HEK293 (cell line): ENCODE results near the gene NF2.

Experiments used
- FEZF1 ChIP-seq: fragments of 450-650 bp; formaldehyde crosslinking; IDR thresholded peaks from 2 replicates; pipeline ENCODE4 v1.5.1; 2016; ENCODE audit warnings: missing biosample characterization, missing genetic modification characterization
- GLI2 ChIP-seq: fragments of 450-650 bp; formaldehyde crosslinking; IDR thresholded peaks from 2 replicates; pipeline ENCODE4; 2017; ENCODE audit warnings: missing biosample characterization, missing genetic modification characterization, low read depth, borderline replicate concordance
- GLI4 ChIP-seq: fragments of 450-650 bp; formaldehyde crosslinking; IDR thresholded peaks from 2 replicates; pipeline ENCODE4 v1.5.1; 2016; ENCODE audit warnings: missing biosample characterization, missing genetic modification characterization
- HOXD13 ChIP-seq: sonication (generic); formaldehyde crosslinking; IDR thresholded peaks from 2 replicates; pipeline ENCODE4 v1.8.0; 2022; ENCODE audit warnings: missing genetic modification reagents, borderline replicate concordance
- KLF9 ChIP-seq: fragments of 450-650 bp; formaldehyde crosslinking; IDR thresholded peaks from 2 replicates; pipeline ENCODE4 v1.5.1; 2016; ENCODE audit warnings: missing biosample characterization, missing genetic modification characterization, low read depth
- MEIS1 ChIP-seq: sonication (generic); formaldehyde crosslinking; IDR thresholded peaks from 2 replicates; pipeline ENCODE4 v1.8.1; 2022; ENCODE audit warnings: missing genetic modification reagents, mild to moderate bottlenecking, borderline replicate concordance
- OVOL3 ChIP-seq: fragments of 450-650 bp; formaldehyde crosslinking; IDR thresholded peaks from 2 replicates; pipeline ENCODE4 v1.5.1; 2016; ENCODE audit warnings: missing biosample characterization, missing genetic modification characterization
- REPIN1 ChIP-seq: fragments of 450-650 bp; formaldehyde crosslinking; IDR thresholded peaks from 2 replicates; pipeline ENCODE4 v1.5.1; 2017; ENCODE audit warnings: missing biosample characterization, missing genetic modification characterization, low read depth
- SCRT1 ChIP-seq: fragments of 450-650 bp; formaldehyde crosslinking; IDR thresholded peaks from 2 replicates; pipeline ENCODE4 v1.5.1; 2016; ENCODE audit warnings: missing biosample characterization, missing genetic modification characterization, borderline replicate concordance
- SETDB1 ChIP-seq: IDR thresholded peaks from one replicate; pipeline ENCODE4 v1.6.1; 2017; ENCODE audit warnings: mild to moderate bottlenecking, low read length, moderate library complexity, mixed read lengths; ENCODE audit not compliant: insufficient read length
- SP3 ChIP-seq: fragments of 450-650 bp; formaldehyde crosslinking; IDR thresholded peaks from 2 replicates; pipeline ENCODE4 v1.5.1; 2016; ENCODE audit warnings: missing biosample characterization, missing genetic modification characterization
- YY1 ChIP-seq: fragments of 450-650 bp; formaldehyde crosslinking; IDR thresholded peaks from 2 replicates; pipeline ENCODE4 v1.5.1; 2018; ENCODE audit warnings: missing biosample characterization, missing genetic modification characterization
- ZFP3 ChIP-seq: fragments of 450-650 bp; formaldehyde crosslinking; IDR thresholded peaks from 2 replicates; pipeline ENCODE4 v1.5.1; 2016; ENCODE audit warnings: low read depth, missing biosample characterization, missing genetic modification characterization
- ZFP37 ChIP-seq: fragments of 450-650 bp; formaldehyde crosslinking; IDR thresholded peaks from 2 replicates; pipeline ENCODE4 v1.5.1; 2016; ENCODE audit warnings: missing biosample characterization, missing genetic modification characterization
- ZNF10 ChIP-seq: fragments of 450-650 bp; formaldehyde crosslinking; IDR thresholded peaks from 2 replicates; pipeline ENCODE4 v1.5.1; 2017; ENCODE audit warnings: missing biosample characterization, missing genetic modification characterization
- ZNF138 ChIP-seq: fragments of 450-650 bp; formaldehyde crosslinking; IDR thresholded peaks from 2 replicates; pipeline ENCODE4 v1.5.1; 2016; ENCODE audit warnings: missing biosample characterization, missing genetic modification characterization, borderline replicate concordance
- ZNF18 ChIP-seq: fragments of 450-650 bp; formaldehyde crosslinking; IDR thresholded peaks from 2 replicates; pipeline ENCODE4 v1.5.1; 2016; ENCODE audit warnings: missing biosample characterization, missing genetic modification characterization
- ZNF311 ChIP-seq: fragments of 450-650 bp; formaldehyde crosslinking; IDR thresholded peaks from 2 replicates; pipeline ENCODE4 v1.5.1; 2017; ENCODE audit warnings: missing biosample characterization, missing genetic modification characterization, borderline replicate concordance
- ZNF426 ChIP-seq: fragments of 450-650 bp; formaldehyde crosslinking; IDR thresholded peaks from 2 replicates; pipeline ENCODE4 v1.5.1; 2017; ENCODE audit warnings: missing biosample characterization, missing genetic modification characterization, mild to moderate bottlenecking, inconsistent platforms, moderate library complexity
- ZNF48 ChIP-seq: fragments of 450-650 bp; formaldehyde crosslinking; IDR thresholded peaks from 2 replicates; pipeline ENCODE4 v1.5.1; 2016; ENCODE audit warnings: missing biosample characterization, missing genetic modification characterization
- ZNF529 ChIP-seq: fragments of 450-650 bp; formaldehyde crosslinking; IDR thresholded peaks from 2 replicates; pipeline ENCODE4 v1.5.1; 2017; ENCODE audit warnings: missing genetic modification characterization, missing biosample characterization; ENCODE audit not compliant: insufficient replicate concordance
- ZNF530 ChIP-seq: fragments of 450-650 bp; formaldehyde crosslinking; IDR thresholded peaks from 2 replicates; pipeline ENCODE4 v1.5.1; 2016; ENCODE audit warnings: low read depth, missing biosample characterization, missing genetic modification characterization
- ZNF561 ChIP-seq: fragments of 450-650 bp; IDR thresholded peaks from 2 replicates; pipeline ENCODE4 v1.5.1; 2018; ENCODE audit warnings: missing biosample characterization, missing genetic modification characterization, borderline replicate concordance
- ZNF623 ChIP-seq: fragments of 450-650 bp; formaldehyde crosslinking; IDR thresholded peaks from 2 replicates; pipeline ENCODE4 v1.5.1; 2016; ENCODE audit warnings: missing biosample characterization, missing genetic modification characterization
- ZNF660 ChIP-seq: fragments of 450-650 bp; IDR thresholded peaks from 2 replicates; pipeline ENCODE4 v1.5.1; 2018; ENCODE audit warnings: missing biosample characterization, mild to moderate bottlenecking, missing genetic modification characterization
- ZNF76 ChIP-seq: fragments of 450-650 bp; formaldehyde crosslinking; IDR thresholded peaks from 2 replicates; pipeline ENCODE4; 2016; ENCODE audit warnings: low read depth, missing biosample characterization, missing genetic modification characterization, borderline replicate concordance
- ZNF777 ChIP-seq: fragments of 450-650 bp; formaldehyde crosslinking; IDR thresholded peaks from 2 replicates; pipeline ENCODE4 v1.5.1; 2017; ENCODE audit warnings: missing biosample characterization, missing genetic modification characterization, borderline replicate concordance
- ZNF785 ChIP-seq: fragments of 450-650 bp; formaldehyde crosslinking; IDR thresholded peaks from 2 replicates; pipeline ENCODE4 v1.5.1; 2016; ENCODE audit warnings: missing biosample characterization, missing genetic modification characterization
- TF ChIP-seq, protein P1 (sequence below): fragments of 450-650 bp; formaldehyde crosslinking; IDR thresholded peaks from 2 replicates; pipeline ENCODE4 v1.5.1; 2016; ENCODE audit warnings: missing biosample characterization, missing genetic modification characterization, borderline replicate concordance
- TF ChIP-seq, protein P2 (sequence below): fragments of 450-650 bp; formaldehyde crosslinking; IDR thresholded peaks from 2 replicates; pipeline ENCODE4 v1.5.1; 2016; ENCODE audit warnings: missing biosample characterization, missing genetic modification characterization
- TF ChIP-seq, protein P3 (sequence below): fragments of 450-650 bp; formaldehyde crosslinking; IDR thresholded peaks from 2 replicates; pipeline ENCODE4 v1.5.1; 2016; ENCODE audit warnings: missing biosample characterization, missing genetic modification characterization

Gene NF2

GRCh38 chr22:29641042-29641699 is 37.7 kb downstream of the NF2 start (continued):
- TF ChIP-seq, protein P1, sequence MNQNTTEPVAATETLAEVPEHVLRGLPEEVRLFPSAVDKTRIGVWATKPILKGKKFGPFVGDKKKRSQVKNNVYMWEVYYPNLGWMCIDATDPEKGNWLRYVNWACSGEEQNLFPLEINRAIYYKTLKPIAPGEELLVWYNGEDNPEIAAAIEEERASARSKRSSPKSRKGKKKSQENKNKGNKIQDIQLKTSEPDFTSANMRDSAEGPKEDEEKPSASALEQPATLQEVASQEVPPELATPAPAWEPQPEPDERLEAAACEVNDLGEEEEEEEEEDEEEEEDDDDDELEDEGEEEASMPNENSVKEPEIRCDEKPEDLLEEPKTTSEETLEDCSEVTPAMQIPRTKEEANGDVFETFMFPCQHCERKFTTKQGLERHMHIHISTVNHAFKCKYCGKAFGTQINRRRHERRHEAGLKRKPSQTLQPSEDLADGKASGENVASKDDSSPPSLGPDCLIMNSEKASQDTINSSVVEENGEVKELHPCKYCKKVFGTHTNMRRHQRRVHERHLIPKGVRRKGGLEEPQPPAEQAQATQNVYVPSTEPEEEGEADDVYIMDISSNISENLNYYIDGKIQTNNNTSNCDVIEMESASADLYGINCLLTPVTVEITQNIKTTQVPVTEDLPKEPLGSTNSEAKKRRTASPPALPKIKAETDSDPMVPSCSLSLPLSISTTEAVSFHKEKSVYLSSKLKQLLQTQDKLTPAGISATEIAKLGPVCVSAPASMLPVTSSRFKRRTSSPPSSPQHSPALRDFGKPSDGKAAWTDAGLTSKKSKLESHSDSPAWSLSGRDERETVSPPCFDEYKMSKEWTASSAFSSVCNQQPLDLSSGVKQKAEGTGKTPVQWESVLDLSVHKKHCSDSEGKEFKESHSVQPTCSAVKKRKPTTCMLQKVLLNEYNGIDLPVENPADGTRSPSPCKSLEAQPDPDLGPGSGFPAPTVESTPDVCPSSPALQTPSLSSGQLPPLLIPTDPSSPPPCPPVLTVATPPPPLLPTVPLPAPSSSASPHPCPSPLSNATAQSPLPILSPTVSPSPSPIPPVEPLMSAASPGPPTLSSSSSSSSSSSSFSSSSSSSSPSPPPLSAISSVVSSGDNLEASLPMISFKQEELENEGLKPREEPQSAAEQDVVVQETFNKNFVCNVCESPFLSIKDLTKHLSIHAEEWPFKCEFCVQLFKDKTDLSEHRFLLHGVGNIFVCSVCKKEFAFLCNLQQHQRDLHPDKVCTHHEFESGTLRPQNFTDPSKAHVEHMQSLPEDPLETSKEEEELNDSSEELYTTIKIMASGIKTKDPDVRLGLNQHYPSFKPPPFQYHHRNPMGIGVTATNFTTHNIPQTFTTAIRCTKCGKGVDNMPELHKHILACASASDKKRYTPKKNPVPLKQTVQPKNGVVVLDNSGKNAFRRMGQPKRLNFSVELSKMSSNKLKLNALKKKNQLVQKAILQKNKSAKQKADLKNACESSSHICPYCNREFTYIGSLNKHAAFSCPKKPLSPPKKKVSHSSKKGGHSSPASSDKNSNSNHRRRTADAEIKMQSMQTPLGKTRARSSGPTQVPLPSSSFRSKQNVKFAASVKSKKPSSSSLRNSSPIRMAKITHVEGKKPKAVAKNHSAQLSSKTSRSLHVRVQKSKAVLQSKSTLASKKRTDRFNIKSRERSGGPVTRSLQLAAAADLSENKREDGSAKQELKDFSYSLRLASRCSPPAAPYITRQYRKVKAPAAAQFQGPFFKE: no peak
- no peak for TF ChIP-seq YY1 (tag by site-specific recombination)
- TF ChIP-seq ZNF623: no peak
- no peak for TF ChIP-seq KLF9 (tag by site-specific recombination)
- TF ChIP-seq SP3 (tag by site-specific recombination): no peak
- TF ChIP-seq ZNF311 (tag by site-specific recombination): no peak
- no peak for TF ChIP-seq ZNF777
- no peak for TF ChIP-seq ZNF785 (tag by site-specific recombination)
- peak; percentile 67 for TF ChIP-seq FEZF1 (tag by site-specific recombination)
- no peak for TF ChIP-seq HOXD13 (CRISPR knock-in tag)
- TF ChIP-seq ZNF530 (tag by site-specific recombination): no peak
- no peak for TF ChIP-seq ZFP37 (tag by site-specific recombination)
- TF ChIP-seq ZNF426 (tag by site-specific recombination): no peak
- no peak for TF ChIP-seq SCRT1 (tag by site-specific recombination)
- no peak for TF ChIP-seq GLI2 (tag by site-specific recombination)
- TF ChIP-seq, protein P2, sequence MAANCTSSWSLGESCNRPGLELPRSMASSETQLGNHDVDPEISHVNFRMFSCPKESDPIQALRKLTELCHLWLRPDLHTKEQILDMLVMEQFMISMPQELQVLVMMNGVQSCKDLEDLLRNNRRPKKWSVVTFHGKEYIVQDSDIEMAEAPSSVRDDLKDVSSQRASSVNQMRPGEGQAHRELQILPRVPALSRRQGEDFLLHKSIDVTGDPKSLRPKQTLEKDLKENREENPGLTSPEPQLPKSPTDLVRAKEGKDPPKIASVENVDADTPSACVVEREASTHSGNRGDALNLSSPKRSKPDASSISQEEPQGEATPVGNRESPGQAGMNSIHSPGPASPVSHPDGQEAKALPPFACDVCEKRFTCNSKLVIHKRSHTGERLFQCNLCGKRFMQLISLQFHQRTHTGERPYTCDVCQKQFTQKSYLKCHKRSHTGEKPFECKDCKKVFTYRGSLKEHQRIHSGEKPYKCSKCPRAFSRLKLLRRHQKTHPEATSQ (tag by site-specific recombination): no peak
- TF ChIP-seq SETDB1: no peak
- no peak for TF ChIP-seq MEIS1 (CRISPR knock-in tag)
- no peak for TF ChIP-seq ZNF10 (tag by site-specific recombination)
- TF ChIP-seq ZNF76: no peak
- TF ChIP-seq ZNF529 (tag by site-specific recombination): no peak
- no peak for TF ChIP-seq REPIN1
- TF ChIP-seq ZNF48 (tag by site-specific recombination): no peak
- no peak for TF ChIP-seq OVOL3 (tag by site-specific recombination)
- TF ChIP-seq ZFP3 (tag by site-specific recombination): no peak
- TF ChIP-seq GLI4: no peak
- no peak for TF ChIP-seq ZNF138 (tag by site-specific recombination)
- no peak; the same call in 1 of the 2 replicates for TF ChIP-seq ZNF18 (tag by site-specific recombination)
- TF ChIP-seq ZNF561 (tag by site-specific recombination): peak; percentile 82; the same call in 1 of the 2 replicates
- TF ChIP-seq, protein P3, sequence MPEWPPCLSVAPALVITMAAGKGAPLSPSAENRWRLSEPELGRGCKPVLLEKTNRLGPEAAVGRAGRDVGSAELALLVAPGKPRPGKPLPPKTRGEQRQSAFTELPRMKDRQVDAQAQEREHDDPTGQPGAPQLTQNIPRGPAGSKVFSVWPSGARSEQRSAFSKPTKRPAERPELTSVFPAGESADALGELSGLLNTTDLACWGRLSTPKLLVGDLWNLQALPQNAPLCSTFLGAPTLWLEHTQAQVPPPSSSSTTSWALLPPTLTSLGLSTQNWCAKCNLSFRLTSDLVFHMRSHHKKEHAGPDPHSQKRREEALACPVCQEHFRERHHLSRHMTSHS (tag by site-specific recombination): 0 out of 2 replicates have a peak, but pooled peaks have one; percentile 31
- TF ChIP-seq ZNF660 (tag by site-specific recombination): no peak
